ENCODE results near the gene SMYD3. TPM values are rescaled to one million over a fixed set of nuclear protein-coding genes. Genes with fewer than 3 reads are reported as not detected.

The SMYD3 gene
- total and polyA plus RNA-seq, 10 of the 15 experiments (the other 5 are each of a cell fraction or from before 2014, with no cell fraction given) = 18.3 to 54.0 (median 24.8) TPM

DNA sequence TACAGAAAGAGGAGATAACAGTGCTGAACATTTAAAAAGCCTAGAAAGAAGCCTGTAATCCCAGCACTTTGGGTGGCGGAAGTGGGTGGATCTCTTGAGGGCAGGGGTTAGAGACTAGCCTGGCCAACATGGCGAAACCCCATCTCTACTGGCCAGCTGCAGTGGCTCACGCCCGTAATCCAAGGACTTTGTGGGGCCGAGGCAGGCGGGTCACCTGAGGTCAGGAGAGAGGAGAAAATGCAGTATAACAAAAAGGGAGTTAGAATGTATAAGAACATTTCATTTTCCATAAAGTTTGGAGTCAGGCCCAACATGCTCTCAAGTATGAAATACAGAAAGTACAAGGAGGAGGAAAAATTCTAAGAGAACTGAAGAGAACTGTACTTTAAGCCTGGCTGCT, 134.5 kb downstream of the SMYD3 start (continued):
- TF ChIP-seq, protein P1, sequence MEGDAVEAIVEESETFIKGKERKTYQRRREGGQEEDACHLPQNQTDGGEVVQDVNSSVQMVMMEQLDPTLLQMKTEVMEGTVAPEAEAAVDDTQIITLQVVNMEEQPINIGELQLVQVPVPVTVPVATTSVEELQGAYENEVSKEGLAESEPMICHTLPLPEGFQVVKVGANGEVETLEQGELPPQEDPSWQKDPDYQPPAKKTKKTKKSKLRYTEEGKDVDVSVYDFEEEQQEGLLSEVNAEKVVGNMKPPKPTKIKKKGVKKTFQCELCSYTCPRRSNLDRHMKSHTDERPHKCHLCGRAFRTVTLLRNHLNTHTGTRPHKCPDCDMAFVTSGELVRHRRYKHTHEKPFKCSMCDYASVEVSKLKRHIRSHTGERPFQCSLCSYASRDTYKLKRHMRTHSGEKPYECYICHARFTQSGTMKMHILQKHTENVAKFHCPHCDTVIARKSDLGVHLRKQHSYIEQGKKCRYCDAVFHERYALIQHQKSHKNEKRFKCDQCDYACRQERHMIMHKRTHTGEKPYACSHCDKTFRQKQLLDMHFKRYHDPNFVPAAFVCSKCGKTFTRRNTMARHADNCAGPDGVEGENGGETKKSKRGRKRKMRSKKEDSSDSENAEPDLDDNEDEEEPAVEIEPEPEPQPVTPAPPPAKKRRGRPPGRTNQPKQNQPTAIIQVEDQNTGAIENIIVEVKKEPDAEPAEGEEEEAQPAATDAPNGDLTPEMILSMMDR (IDR thresholded peaks at IDR 0.05 in 2 of 3, conservative IDR thresholded peaks at IDR 0.05 in 1 of 3; ENCODE audit: control insufficient read depth in 2 of 3, extremely low read depth in 1 of 3, insufficient read depth in 1 of 3, low read depth in 3 of 3, low read length in 3 of 3) = no peak
- TF ChIP-seq LARP7 (IDR thresholded peaks at IDR 0.05) = no peak
- no peak for TF ChIP-seq SREBF1 (IDR thresholded peaks at IDR 0.05; ENCODE audit: low read length)
- TF ChIP-seq, protein P2, sequence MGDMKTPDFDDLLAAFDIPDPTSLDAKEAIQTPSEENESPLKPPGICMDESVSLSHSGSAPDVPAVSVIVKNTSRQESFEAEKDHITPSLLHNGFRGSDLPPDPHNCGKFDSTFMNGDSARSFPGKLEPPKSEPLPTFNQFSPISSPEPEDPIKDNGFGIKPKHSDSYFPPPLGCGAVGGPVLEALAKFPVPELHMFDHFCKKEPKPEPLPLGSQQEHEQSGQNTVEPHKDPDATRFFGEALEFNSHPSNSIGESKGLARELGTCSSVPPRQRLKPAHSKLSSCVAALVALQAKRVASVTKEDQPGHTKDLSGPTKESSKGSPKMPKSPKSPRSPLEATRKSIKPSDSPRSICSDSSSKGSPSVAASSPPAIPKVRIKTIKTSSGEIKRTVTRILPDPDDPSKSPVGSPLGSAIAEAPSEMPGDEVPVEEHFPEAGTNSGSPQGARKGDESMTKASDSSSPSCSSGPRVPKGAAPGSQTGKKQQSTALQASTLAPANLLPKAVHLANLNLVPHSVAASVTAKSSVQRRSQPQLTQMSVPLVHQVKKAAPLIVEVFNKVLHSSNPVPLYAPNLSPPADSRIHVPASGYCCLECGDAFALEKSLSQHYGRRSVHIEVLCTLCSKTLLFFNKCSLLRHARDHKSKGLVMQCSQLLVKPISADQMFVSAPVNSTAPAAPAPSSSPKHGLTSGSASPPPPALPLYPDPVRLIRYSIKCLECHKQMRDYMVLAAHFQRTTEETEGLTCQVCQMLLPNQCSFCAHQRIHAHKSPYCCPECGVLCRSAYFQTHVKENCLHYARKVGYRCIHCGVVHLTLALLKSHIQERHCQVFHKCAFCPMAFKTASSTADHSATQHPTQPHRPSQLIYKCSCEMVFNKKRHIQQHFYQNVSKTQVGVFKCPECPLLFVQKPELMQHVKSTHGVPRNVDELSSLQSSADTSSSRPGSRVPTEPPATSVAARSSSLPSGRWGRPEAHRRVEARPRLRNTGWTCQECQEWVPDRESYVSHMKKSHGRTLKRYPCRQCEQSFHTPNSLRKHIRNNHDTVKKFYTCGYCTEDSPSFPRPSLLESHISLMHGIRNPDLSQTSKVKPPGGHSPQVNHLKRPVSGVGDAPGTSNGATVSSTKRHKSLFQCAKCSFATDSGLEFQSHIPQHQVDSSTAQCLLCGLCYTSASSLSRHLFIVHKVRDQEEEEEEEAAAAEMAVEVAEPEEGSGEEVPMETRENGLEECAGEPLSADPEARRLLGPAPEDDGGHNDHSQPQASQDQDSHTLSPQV (IDR thresholded peaks at IDR 0.05) = no peak
- TF ChIP-seq SMAD1 (IDR thresholded peaks at IDR 0.05; ENCODE audit: low read depth, partially characterized antibody) = no peak
- TF ChIP-seq BCL11A (IDR thresholded peaks at IDR 0.05; ENCODE audit: low read depth, low read length) = no peak
- no peak for TF ChIP-seq POLR2AphosphoS2 (IDR thresholded peaks at IDR 0.05; ENCODE audit: low read depth, low read length)
- TF ChIP-seq, protein P3, sequence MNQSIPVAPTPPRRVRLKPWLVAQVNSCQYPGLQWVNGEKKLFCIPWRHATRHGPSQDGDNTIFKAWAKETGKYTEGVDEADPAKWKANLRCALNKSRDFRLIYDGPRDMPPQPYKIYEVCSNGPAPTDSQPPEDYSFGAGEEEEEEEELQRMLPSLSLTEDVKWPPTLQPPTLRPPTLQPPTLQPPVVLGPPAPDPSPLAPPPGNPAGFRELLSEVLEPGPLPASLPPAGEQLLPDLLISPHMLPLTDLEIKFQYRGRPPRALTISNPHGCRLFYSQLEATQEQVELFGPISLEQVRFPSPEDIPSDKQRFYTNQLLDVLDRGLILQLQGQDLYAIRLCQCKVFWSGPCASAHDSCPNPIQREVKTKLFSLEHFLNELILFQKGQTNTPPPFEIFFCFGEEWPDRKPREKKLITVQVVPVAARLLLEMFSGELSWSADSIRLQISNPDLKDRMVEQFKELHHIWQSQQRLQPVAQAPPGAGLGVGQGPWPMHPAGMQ (IDR thresholded peaks at IDR 0.05; ENCODE audit: borderline replicate concordance) = no peak
